Activated naive CD4-positive, alpha-beta T cell treated with anti-CD3 and anti-CD28 coated beads, Interleukin-2, amount 10 ng/mL, durations not matched to agents 5 hours and 36 hours (primary cell): Measurements from ENCODE around the gene BRDT. TPM values are rescaled to one million over a fixed set of nuclear protein-coding genes. Genes with fewer than 3 reads are reported as not detected.

Experiments
- total RNA-seq, 2 experiments: library from RNA; stranded (reverse); gene quantifications; one replicate each; pipeline ENCODE4 v1.2.3, GENCODE V29; 2021

The BRDT gene
- not detected for total RNA-seq

DNA sequence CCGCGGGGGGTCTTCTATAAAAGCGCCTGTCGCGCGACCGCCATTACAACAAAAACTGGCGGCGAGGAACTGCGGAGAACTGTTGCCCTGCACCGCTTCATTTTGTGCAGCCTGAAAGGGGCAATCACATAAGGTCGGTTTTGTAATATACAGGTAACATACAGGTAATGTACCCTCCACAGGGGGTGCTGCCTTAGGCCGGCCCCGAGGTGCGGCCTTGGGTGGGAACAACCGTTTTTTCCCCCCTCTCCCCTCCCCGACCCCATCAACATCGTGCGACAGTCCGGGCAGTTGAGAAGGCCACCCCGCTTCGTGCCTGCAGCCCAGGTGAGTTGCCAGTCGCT lies at the start of gene BRDT:
Gene BRDT, plus strand, starts transcription at position 46 of the 344 bp plus-strand sequence. CDS start 13,354 bp downstream, outside the sequence.

Other genes with a start within 250 kb of the BRDT start
- 10 to 100 TPM; 10.1 to 11.5 TPM for gene TGFBR3, start 63.2 kb upstream of the BRDT start, total RNA-seq
- under 1 TPM in 1 of 2 experiments, not detected in 1; 0.22 TPM for gene EPHX4, start 80.6 kb downstream of the BRDT start, total RNA-seq
- gene SETSIP, start 126.0 kb downstream of the BRDT start, total RNA-seq: not detected
- 1 to 10 TPM; 2.4 to 2.8 TPM for gene BTBD8, start 130.9 kb downstream of the BRDT start, total RNA-seq